T-helper 2 cell treated with Interferon-gamma antibody and Interleukin-4, amounts not matched to agents 5 μg/mL and 100 μg/mL, for 36 hours (primary cell): ENCODE data around the gene TPM3.
A peak's percentile ranks its signal among the peaks of the same experiment; 100 is the strongest.
"Not testable (repeated sequence)": the region's sequence is repeated elsewhere in the genome, so short reads cannot be mapped to it uniquely, and the experiment has no call there.

ENCODE experiments used
- DNase-seq: peaks from one replicate; pipeline ENCODE4 v3.0.0; 2021; ENCODE audit warnings: low spot score
- H3K27ac Mint-ChIP-seq: one replicate; pipeline ENCODE4 v1.8.0; 2021; ENCODE audit warnings: mild to moderate bottlenecking, mixed read lengths
- H3K27me3 Mint-ChIP-seq: one replicate; pipeline ENCODE4 v1.8.0; 2021; ENCODE audit warnings: low read depth, mixed read lengths
- H3K36me3 Mint-ChIP-seq: one replicate; pipeline ENCODE4 v1.8.0; 2021; ENCODE audit warnings: low read depth, mixed read lengths
- H3K4me1 Mint-ChIP-seq: one replicate; pipeline ENCODE4 v1.8.0; 2021; ENCODE audit warnings: low read depth, mixed read lengths
- H3K4me3 Mint-ChIP-seq: one replicate; pipeline ENCODE4 v1.8.0; 2022; ENCODE audit warnings: mild to moderate bottlenecking, moderate library complexity, mixed read lengths
- H3K9me3 Mint-ChIP-seq: one replicate; pipeline ENCODE4 v1.8.0; 2021; ENCODE audit warnings: mixed read lengths

The TPM3 gene

DNA sequence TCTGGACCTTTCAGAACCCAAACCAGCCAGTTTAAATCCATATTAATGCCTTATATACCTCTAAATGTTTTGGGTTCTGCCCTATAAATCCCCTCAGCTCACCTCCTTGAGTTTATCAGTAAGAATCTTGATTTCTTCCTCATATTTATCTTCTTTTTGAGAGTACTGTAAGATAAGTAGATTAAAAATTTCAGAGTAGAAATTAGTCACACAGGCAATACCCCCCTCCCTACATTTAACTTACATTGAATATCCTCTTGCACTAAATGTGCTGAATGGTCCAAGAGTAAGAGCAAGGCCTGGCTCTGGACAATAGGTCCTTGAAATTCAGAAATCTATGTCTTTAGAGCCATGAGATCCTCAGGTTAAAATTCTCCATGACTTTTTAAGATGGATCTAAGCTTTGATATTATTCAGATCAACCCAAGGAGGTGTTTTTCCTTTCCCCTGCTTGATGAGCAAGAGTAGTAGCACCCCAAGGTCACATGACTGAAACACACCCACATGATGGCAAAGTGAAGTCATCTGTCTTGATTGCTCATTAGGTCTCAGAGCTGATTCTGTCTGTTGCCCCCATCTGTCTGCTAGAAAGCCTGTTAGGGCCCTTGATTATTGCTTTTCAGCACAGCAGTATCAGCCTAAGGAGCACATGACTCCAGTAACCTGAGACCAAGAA, 21.2 kb downstream of the TPM3 start:
- DNase-seq, result peak; percentile 76
- Mint-ChIP-seq H3K9me3 (no peaks in the 10 kb centered on the region), H3K4me1 (peaks cover 25% of the 10 kb centered on the region), H3K27ac (peak overlapping the region; percentile 20), H3K4me3 (no peak overlapping the region), H3K36me3 (peaks cover 76% of the 10 kb centered on the region), H3K27me3 (no peaks in the 10 kb centered on the region)

DNA sequence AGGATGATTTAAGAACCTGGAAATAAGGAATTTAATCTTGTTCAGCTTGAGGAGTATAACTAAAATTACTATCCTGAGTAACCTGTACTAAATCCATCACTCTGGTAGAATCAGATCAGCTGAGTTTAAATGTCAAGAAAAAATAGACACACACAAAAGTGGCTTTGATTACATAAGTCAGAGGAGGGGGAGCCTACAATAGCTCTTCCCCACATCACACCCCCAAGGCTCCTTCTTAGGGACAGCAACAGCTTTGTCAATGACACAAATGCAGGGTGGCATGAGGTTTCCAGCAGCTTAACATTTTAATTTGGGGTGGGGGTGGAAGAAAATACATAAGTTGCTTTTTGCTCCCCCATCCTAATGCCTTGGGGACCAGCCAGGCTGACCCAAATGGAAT, 24.4 kb downstream of the TPM3 start:
- H3K27ac Mint-ChIP-seq, result peak overlapping the region; percentile 62
- H3K9me3 Mint-ChIP-seq, result no peaks in the 10 kb centered on the region
- peaks cover 82% of the 10 kb centered on the region for H3K36me3 Mint-ChIP-seq
- DNase-seq, result no peak
- peaks cover 36% of the 10 kb centered on the region for H3K4me1 Mint-ChIP-seq
- no peaks in the 10 kb centered on the region for H3K27me3 Mint-ChIP-seq
- H3K4me3 Mint-ChIP-seq, result no peak overlapping the region

DNA sequence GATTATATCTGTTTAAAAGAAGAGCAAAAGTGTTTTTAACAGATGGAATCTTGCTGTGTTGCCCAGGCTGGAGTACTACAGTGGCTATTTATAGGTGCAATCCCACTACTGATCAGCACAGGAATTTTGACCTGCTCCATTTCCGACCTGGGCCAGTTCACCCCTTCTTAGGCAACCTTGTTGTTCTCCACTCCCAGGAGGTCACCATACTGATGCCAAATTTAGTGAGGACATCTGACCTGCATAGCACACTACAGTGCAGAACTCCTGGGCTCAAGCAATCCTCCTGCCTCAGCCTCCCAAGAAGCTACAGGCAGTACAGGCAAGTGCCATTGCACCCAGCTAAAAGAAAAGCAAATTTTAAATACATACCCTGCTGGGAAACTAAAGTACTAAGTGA, 25.7 kb downstream of the TPM3 start:
- Mint-ChIP-seq H3K36me3 (peaks cover 82% of the 10 kb centered on the region), H3K27ac (no peak overlapping the region), H3K27me3 (no peaks in the 10 kb centered on the region), H3K9me3 (no peaks in the 10 kb centered on the region), H3K4me1 (peaks cover 29% of the 10 kb centered on the region), H3K4me3 (no peak overlapping the region)
- no peak for DNase-seq

DNA sequence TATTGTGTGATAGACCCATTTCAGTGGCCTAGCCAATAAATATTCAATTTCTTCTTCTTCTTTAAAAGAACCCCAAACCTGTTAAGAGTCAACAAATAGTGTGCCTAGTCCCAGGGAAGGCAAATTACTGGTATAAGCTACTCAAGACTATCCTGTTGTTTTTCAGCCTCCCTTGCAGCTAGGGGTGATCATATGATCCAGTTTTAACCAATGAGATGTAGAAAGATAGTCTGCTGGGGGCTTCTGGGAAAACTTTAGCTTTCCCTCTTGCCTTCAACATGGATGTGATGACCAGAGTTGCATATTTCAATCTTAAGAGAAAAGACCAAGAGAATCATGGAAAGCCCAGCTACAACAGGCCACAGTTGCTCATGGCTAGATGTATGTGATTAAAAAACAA, 32.3 kb downstream of the TPM3 start:
- Mint-ChIP-seq H3K27ac (peak overlapping the region; percentile 55), H3K27me3 (no peaks in the 10 kb centered on the region), H3K4me1 (peaks cover 57% of the 10 kb centered on the region), H3K4me3 (peak overlapping the region; percentile 81), H3K36me3 (peaks cover 92% of the 10 kb centered on the region), H3K9me3 (peaks cover 9% of the 10 kb centered on the region)
- DNase-seq, result no peak

DNA sequence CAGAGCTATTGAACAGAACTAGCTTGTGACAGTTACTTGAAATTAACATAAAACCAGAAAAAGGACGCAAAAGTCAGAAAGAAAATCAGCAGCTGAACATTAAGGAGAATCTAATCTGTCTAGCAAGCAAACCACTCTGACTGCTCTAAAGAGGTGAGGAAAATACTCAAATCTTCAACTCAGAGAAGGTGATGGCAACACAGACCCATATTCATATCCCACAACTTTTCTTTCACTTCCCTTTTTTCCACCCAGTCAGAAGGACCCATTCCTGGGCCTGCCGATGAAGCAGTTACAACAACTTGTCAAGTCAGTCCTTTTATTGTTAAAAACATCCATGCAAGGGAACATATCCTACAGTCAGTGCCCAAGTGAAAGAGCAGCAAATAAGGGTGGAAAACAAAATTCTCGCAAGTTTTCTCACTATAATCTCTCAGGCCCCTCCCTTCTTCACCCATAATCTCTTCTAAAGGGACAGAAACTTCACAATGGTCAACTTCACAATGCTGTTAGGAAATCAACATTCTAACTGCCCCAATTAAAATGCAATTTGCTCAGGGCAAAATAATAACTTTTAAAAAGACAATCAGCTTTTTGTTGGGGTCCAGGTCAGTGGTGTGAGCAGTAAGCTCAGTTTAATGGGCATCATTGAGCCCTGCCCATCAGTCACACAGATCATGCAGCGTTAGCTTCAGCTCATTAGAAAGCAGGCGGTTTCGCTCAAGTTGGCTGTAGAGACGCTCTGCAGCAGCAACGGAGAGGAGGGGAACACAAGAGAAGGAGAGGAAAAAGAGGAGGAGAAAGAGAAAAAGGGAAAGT, 33.4 kb downstream of the TPM3 start:
- Mint-ChIP-seq H3K27me3 (no peaks in the 10 kb centered on the region), H3K36me3 (peaks cover 93% of the 10 kb centered on the region), H3K4me3 (peak overlapping the region; percentile 81), H3K27ac (peak overlapping the region; percentile 94), H3K4me1 (peaks cover 58% of the 10 kb centered on the region), H3K9me3 (peaks cover 9% of the 10 kb centered on the region)
- DNase-seq, result no peak

DNA sequence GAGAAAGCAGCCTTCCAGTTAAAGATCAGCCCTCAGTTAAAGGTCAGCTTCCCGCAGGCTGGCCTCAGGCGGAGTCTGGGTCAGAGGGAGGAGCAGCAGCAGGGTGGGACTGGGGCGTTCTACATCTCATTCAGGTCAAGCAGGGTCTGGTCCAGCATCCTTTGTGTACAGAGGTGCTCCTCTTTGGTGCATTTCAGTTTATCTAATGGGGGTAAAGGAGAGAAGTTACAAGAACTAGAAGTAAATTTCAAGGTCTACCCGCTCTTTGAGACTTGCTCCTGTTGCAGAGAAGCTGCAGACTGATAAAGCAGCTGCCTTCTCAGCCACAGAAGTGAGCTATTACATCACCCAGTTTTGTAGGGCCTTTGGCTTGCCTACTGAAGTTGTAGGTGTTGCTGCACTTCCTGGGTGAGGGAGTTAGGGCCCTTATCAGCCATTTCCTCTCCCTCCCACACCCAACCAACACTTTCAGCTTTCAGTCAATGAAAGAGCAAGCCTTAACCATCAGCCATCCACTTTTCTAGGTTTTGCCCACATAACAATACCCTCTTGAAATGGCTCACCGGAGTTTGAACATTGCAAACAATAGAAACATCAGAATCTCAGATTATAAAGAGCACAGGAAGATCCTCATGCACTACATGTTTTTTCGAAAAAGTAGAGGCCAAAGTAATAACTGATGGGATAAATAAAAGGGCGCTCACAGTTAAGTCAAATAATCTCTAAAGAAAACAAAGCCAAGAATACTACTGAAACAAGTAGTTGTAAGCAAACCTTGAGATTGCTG, 34.2 kb downstream of the TPM3 start:
- H3K4me1 Mint-ChIP-seq, result peaks cover 52% of the 10 kb centered on the region

DNA sequence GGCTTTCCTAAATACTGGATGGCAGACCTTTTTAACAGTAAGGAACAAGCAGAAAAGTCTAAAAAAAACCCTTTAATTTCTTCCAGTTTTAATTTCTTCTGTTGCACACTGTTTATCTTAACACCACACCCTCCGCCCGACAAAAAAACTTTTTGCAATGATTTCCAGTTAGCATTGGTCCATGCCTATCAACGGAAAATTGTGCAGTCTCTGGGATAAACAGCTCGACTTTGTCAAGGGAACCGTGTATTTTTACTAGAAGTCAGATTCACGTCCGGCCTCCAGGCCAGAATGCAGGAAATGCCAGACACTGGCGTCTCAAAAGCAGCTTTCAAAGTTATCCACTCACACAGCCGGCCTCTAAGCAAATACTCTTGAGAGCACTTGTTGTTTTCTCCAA, 36.6 kb downstream of the TPM3 start:
- Mint-ChIP-seq H3K4me3 (no peak overlapping the region), H3K36me3 (peaks cover 63% of the 10 kb centered on the region), H3K27ac (peak overlapping the region; percentile 14), H3K9me3 (peaks cover 7% of the 10 kb centered on the region), H3K27me3 (no peaks in the 10 kb centered on the region), H3K4me1 (peaks cover 44% of the 10 kb centered on the region)
- no peak for DNase-seq

More for the DNA sequence above, 34.2 kb downstream of the TPM3 start:
- peak; percentile 87 for DNase-seq
- Mint-ChIP-seq H3K4me3 (peak overlapping the region; percentile 81), H3K27ac (peak overlapping the region; percentile 94), H3K9me3 (peaks cover 9% of the 10 kb centered on the region), H3K36me3 (peaks cover 85% of the 10 kb centered on the region), H3K27me3 (no peaks in the 10 kb centered on the region)

DNA sequence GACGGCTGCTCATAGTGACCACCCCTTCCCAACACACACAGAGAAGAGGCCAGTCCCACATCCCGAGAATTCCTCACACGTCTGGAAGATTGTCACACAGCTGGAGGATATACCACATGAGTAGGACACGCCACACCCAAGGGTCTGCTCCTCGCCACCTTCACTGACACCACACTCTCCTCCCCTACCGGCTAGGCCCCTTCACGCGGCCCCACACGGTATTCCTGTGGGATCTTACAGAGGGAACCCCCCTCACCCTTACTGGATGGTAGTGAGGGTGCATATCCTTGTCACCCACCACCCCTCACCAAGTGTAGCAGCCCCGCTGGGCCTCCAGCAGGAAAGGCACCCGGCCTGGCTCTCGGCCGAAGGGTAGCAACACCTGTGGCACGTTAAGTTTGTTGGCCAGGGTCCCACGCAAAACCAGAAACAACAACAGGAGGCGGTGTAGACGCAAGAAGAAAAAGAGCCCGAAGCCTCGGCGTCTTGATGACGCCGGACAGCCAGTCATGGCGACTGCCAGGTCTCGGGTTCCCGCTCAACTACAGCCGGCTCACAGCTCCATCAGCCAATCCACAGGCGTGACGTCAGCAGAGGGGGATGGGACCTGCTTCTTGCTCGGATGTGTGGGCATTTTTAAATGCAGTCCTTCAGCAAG, 37.2 kb downstream of the TPM3 start, which contains the start of gene NUP210L:
Gene NUP210L (minus strand): TSS at position 540 of the 658 bp plus-strand sequence.
- no peak for DNase-seq
- Mint-ChIP-seq H3K27ac (peak within 1 kb of the TSS; percentile 14), H3K36me3 (peaks cover 57% of the 10 kb centered on the region), H3K27me3 (no peaks in the 10 kb centered on the region), H3K4me3 (no peak within 1 kb of the TSS), H3K9me3 (peaks cover 3% of the 10 kb centered on the region), H3K4me1 (peaks cover 43% of the 10 kb centered on the region)

DNA sequence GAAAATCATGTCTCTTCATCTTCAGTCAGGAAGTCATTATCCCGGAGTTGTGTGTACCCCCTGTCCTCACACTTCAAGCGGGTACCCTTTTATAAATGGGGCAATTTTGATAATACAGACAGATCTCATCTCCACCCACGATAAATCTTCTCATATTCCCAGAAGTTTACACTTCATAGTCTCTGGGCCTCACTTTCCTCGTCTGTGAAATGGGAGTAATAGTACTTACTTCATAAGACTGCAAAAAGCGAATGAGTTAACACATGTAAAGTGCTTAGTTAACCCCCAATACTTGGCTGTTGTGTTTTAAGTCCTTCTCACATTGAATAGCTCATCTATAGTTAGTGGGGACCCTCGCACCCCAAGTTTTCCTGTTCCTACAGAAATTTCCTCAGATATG, 37.8 kb downstream of the TPM3 start:
- Mint-ChIP-seq H3K36me3 (peaks cover 51% of the 10 kb centered on the region), H3K27ac (no peak overlapping the region), H3K4me1 (peaks cover 38% of the 10 kb centered on the region), H3K4me3 (no peak overlapping the region), H3K9me3 (no peaks in the 10 kb centered on the region), H3K27me3 (no peaks in the 10 kb centered on the region)
- DNase-seq, result no peak

DNA sequence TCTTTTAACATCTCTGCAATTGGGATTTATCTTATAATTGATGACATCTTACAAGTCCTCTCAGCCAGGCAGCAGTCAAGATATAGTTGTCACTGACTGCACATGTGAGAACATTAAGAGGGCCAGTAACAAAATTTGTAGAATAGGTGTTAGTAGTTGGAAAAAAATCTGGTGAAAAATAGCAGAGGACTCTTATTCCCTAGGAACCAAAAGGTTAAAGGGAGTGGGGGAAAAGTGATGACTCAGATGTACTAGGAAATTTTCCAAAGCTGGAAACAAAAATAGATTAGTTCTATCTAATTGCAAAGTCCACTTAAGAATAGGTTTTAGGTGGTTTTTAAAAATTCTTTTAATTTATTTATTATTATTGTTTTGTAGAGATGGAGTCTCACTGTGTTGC, 40.6 kb downstream of the TPM3 start:
- no peak overlapping the region for H3K4me3 Mint-ChIP-seq
- peaks cover 19% of the 10 kb centered on the region for H3K4me1 Mint-ChIP-seq
- H3K9me3 Mint-ChIP-seq, result no peaks in the 10 kb centered on the region
- H3K27me3 Mint-ChIP-seq, result no peaks in the 10 kb centered on the region
- DNase-seq, result no peak
- peaks cover 26% of the 10 kb centered on the region for H3K36me3 Mint-ChIP-seq
- H3K27ac Mint-ChIP-seq, result no peak overlapping the region

DNA sequence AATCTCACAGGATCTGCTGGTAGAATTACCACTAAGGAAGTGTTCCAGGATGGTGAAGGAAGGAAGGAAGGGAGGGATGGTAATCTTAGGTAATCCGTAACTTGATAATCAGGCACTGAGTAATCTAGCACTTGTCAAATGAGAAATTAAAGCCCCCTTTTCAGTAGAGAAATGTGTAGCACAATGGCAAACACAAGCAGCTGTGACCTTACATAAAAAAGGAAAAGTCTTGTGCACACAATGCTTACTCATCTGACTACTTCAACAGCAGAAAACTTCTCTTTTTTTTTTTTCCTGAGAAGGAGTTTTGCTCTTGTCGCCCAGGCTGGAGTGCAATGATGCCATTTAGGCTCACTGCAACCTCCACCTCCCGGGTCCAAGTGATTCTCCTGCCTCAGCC, 43.1 kb downstream of the TPM3 start:
- H3K4me1 Mint-ChIP-seq, result peaks cover 14% of the 10 kb centered on the region
- H3K36me3 Mint-ChIP-seq, result peaks cover 4% of the 10 kb centered on the region
- H3K9me3 Mint-ChIP-seq, result no peaks in the 10 kb centered on the region
- no peaks in the 10 kb centered on the region for H3K27me3 Mint-ChIP-seq
- H3K4me3 Mint-ChIP-seq, result no peak overlapping the region
- H3K27ac Mint-ChIP-seq, result no peak overlapping the region
- no peak for DNase-seq

DNA sequence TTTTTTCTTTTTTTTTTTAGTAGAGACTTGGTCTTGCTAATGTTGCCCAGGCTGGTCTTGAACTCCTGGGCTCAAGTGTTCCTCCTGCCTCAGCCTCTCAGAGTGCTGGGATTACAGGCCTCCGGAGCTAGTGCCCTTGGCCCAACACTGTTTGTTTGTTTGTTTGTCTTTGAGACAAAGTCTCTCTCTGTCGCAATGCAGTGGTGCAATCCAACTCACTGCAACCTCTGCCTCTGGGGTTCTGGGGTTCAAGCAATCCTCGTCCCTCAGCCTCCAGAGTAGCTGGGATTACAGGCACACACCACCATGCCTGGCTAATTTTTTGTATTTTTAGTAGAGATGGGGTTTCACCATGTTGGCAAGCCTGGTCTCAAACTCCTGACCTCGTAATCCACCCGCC, 44.4 kb downstream of the TPM3 start:
- not testable (repeated sequence) for H3K4me3 Mint-ChIP-seq, H3K36me3 Mint-ChIP-seq, H3K27me3 Mint-ChIP-seq, H3K9me3 Mint-ChIP-seq, DNase-seq, H3K27ac Mint-ChIP-seq
- peaks cover 11% of the 10 kb centered on the region for H3K4me1 Mint-ChIP-seq

DNA sequence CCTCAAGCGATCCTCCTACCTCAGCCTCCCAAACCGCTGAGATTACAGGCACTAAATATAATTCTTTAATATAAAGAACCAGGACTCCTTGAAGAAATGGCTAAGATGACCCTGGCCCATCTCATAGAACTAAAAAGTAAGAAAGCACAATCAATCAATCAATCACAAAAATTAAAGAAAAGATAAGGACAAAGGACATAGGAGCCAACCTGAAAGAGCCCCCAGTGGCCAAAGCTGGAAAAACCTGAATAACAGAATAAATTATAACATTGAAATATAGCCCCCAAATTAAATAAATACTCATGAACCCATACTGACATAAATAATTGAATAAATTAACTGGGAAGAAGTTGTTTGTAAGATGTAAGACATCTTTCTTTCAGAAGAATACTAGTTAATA, 45.9 kb downstream of the TPM3 start:
- H3K9me3 Mint-ChIP-seq, result no peaks in the 10 kb centered on the region

More for the DNA sequence above, 45.9 kb downstream of the TPM3 start:
- Mint-ChIP-seq H3K4me1 (peaks cover 14% of the 10 kb centered on the region), H3K4me3 (no peak overlapping the region), H3K27ac (no peak overlapping the region), H3K27me3 (no peaks in the 10 kb centered on the region), H3K36me3 (no peaks in the 10 kb centered on the region)
- DNase-seq, result no peak
